Activated CD4-positive, alpha-beta T cell treated with anti-CD3 and anti-CD28 coated beads, Interleukin-2, amount 50 U/mL, for 16 hours (primary cell): ENCODE data around the gene PLBD1.

Experiments
- DNase-seq: peaks from one replicate; pipeline ENCODE4 v3.0.0-alpha.2; 2020

Gene PLBD1, protein sequence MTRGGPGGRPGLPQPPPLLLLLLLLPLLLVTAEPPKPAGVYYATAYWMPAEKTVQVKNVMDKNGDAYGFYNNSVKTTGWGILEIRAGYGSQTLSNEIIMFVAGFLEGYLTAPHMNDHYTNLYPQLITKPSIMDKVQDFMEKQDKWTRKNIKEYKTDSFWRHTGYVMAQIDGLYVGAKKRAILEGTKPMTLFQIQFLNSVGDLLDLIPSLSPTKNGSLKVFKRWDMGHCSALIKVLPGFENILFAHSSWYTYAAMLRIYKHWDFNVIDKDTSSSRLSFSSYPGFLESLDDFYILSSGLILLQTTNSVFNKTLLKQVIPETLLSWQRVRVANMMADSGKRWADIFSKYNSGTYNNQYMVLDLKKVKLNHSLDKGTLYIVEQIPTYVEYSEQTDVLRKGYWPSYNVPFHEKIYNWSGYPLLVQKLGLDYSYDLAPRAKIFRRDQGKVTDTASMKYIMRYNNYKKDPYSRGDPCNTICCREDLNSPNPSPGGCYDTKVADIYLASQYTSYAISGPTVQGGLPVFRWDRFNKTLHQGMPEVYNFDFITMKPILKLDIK

DNA sequence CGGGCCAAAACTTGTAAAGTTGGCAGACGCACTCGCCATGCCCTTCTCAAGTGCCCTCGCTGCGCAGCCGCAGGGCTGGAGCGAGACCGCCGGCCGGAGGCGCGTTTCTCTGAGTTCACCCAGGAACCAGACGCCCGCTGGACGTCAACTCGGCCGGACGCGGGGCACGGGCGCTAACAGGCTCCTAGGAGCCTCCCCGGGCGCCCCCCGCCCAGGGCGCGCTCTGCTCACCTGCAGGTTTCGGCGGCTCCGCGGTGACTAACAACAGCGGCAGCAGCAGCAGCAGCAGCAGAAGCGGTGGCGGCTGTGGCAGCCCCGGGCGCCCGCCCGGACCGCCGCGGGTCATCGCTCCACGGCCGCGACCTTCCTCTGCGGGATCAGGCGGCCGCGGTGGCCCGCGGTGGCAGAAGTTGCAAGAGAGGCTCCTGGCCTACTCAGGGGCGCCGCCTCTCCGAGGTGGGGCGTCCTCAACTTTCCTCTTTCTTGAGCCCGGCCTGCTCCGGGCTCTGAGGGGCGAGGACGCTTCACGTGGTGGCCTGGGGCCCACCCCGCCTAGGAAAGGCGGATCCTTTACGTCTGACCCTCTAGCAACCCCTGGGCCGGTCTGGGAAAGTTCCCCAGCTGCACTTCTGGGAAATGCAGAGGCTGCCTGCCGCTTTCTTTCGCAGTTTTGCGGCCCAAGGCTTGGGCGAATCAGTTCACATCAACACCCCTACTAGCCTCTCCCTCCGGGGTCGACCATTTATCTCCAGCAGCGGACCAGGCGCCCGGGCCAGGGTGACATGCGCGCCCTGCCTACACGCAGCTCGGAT lies at the start of gene PLBD1:
PLBD1 (minus strand) TSS at position 533 of the 812 bp plus-strand sequence; CDS start at position 346, 187 bp downstream.
- DNase-seq: no peak

DNA sequence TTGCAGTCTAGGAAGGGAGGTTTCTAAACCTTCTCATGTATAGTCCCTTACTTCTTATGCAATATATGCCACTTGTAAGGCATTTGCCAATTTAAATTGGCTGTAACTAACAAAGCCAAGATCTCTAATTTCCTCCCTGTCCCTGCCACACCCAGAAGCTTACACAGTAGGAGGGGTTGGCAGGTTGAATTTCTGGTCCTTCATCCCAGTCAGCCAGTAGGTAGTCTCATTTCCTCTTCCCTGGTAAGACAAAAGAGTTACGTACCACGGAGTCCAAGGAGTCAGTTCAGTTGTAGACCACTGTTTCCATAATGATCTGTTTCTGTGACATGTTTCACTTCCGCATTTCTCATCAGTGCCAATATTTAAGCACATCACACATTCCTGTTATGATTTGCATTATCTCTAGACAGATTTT lies 47.0 kb upstream of the PLBD1 start:
- no peak for DNase-seq

DNA sequence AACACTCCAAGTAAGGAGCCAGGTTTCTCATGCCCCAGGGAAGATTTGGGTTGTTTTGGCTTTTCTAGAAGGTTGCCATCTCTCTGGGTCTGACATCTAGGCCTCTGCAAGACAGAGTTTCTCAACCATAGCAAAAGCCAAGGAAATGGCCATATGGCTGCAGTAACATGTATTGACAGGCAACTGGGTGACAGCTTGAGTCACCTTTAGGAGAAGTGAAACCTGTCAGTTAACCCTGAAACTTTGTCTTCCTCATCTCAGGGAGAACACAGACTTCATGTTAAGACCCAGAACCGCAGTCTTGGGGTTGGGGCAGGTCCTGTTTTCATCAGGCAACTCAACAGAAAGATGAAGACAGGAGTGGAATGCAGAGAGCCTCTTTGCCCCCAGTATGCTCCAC lies 46.0 kb upstream of the PLBD1 start:
- DNase-seq: no peak

DNA sequence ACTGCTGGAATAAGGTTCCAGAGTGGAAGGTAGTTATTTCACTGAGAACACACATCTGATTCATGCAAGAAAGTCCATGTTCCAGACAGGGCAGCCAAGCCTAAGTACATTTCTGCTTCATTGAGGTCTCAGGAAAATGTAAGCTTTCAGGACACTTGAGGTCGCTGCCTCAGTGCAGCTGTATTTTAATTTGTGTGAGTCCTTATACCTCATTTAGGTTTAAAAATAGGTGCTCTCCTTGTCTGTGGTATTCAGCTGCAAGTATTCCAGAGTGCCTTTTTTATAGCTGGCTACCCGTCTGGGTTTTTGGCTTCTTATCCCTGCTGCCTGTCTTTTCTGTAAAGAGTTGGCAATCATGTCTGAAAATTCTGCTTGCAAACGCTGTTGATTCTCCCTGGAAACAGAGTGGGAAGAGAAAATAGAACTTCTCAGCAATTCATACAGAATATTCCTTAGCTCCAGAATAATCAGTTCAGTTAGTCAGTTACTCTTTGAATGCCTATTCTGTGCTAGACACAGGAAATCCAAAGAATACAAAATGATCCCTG lies 45.3 kb upstream of the PLBD1 start:
- no peak for DNase-seq

DNA sequence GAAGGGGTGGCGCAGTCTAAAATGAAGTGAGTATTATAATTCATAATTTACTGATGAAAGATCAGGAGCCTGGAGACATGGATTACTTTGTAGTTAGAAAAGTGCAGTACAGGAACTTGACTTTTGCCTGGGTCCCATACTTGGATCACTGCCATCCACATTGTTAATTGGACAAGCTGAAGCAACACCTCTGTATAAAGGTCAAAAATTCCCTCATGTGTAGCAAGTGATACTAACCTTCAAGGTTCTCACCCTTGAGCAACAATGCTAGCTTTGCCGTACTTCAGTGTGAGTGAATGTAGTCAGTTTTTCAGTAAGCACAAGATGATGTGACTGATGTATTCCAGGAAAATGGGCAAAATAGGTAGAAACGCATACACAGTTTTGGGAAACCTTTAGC lies 44.6 kb upstream of the PLBD1 start:
- no peak for DNase-seq

DNA sequence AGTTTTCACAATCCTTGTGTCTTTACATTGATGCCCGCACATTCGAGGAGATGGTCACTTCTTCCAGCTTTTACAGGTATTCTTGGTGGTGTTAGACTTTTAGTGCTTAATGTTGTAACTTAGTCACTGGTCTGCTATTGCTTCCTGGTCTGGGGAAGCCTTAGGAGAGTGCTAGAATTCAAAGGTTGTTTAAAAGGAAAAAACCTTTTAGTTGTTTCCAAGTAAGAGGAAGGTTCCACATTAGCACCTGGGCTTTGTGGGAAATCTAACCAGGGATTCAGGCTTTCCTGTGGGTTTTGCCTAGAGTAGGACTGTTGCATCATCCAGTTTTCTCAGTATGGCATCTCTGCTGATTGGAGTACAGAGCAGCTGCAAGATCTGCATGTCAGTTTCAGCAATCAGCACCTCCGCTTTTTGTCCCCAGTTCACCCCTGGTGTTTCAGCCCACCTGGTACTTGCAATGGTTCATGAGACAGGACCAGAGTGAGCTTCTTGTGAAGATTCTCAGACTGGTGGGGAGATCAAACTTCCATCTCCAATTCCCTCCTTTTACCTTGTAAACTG lies 44.0 kb upstream of the PLBD1 start:
- no peak for DNase-seq

DNA sequence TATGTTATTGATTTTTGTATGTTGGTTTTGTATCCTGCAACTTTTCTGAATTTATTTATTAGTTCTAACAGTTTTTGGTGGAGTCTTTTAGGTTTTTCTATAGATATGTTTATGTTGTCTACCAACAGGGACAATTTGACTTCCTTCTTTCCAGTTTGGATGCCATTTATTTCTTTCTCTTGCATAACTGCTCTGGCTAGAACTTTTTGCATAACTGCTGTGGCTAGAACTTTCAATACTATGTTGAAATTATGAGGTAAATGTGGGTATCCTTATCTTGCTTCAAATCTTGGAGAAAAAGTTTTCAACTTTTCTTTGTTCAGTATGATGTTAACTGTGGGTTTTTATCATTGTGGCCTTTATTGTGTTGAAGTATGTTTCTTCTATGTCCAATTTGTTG lies 39.9 kb upstream of the PLBD1 start:
- no peak for DNase-seq

DNA sequence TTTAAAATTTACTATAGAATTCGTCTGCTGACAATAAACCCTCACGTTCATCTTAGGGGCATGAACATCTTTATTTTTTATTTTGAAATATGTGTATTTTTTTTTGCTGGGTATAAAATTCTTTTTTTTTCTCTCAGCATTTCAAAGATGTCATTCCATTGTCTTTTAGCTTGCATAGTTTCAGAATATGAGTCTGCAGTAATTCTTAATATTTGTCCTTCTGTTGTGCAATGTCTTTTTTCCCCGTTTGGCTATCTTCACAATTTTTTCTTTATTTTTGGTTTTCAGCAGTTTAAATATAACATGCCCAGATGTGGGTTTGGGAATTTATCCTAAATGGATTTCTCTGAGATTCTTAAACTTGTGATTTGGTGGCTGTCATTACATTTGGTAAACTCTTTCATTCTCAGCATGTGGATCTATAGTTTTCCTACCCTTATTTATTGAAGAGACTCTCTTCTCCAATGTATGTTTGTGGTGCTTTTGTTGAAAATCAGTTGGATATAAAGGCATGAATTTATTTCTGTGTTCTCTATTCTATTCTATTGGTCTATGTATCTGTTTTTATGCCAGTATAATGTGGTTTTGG lies 37.8 kb upstream of the PLBD1 start:
- DNase-seq: no peak

DNA sequence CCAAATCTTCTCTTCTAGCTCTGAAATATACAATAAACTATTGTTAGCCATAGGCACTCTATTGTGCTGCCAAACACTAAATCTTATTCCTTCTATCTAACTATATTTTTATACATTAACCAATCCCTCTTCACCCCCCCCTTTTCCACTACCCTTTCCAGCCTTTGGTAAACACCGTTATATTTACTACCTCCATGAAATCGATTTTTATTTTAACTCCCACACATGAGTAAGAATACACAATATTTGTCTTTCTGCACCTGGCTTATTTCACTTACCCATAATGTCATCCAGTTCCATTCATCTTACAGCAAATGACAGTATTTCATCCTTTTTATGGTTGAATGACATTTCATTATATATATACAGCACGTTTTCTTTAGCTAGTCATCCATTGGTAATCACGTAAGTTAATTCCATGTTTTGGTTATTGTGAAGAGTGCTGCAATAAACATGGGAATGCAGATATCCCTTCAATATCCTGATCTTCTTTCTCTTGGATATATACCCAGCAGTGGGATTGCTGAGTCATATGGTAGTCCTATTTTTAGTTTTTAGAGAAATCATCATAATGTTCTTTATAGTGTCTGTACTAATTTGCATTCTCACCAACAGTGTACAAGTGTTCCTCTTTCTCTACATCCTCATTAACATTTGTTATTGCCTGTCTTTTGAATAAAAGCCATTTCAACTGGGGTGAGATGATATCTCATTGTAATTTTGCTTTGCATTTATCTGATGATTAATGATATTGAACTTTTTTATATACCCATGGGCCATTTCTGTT lies 34.2 kb upstream of the PLBD1 start:
- DNase-seq: no peak

DNA sequence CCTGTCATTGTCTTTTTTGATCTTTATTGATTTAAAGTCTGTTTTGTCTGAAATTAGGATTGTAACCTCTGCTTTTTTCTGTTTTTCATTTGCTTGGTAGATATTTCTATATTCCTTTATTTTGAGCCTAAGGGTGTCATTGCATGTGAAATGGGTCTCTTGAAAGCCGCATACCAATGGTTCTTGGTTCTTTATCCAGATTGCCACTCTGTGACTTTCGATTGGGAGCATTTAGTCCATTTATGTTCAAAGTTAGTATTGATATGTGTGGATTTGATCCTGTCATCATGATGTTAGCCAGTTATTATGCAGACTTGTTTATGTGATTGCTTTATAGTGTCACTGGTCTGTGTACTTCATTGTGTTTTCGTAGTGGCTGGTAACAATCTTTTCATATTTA lies 29.8 kb upstream of the PLBD1 start:
- no peak for DNase-seq

DNA sequence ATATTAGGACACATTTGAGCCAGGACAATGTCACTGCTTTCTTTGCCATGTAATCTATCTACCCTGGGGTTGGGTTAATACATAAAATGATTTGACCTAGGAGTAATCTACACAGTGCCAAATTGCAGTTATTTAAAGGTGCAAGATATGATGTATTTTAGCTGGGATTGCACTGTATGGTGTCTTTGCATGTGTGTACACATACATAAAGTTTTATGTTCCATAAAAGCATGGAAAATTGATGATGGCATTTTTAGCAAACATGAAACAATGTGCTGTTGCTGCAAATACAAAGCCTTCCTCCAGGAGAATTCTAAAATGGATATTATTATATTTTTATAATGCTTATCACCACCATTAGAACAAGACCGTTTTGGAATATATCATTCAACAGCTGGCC lies 24.0 kb upstream of the PLBD1 start:
- DNase-seq: no peak

DNA sequence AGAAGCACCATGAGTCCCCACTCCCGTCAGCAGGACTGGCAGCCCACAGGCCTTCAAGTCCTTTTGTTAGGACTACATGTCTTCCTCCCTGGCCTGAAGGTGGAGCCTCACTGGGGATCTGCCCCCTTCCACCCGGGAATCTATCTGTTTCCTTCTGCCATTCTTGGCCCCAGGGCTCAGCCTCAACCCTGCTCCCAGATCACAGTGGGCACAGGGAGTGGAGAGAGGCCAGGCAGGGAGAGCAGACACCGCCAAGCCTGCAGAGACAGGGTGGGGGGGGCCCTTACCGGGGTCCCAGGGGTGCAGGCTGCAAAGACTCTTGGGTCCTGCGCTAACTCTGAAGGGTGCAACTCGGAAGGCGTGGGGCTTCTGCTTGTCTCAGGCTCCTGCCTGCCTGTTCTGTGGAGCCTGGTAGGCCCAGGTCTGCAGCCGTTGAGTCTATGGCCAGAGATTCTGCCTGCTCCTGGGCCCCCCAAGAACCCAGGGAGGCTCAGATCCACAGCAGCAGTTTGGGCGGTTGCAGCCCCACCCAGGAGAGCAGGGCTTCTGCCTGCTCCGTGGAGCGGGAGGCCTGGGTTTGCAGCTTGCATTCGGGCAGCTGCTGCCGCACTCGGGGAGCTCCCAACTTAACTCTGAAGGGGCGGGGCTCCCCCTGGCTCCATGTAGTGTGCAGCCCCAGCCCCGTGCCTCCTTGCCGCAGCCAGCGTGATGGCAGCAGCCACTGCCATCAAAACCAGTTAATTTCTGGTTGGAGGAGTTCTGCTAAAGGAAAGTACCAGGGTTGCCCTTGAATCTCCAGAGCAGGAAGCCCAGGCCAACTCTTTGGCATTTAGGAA lies 21.7 kb upstream of the PLBD1 start:
- DNase-seq: no peak

DNA sequence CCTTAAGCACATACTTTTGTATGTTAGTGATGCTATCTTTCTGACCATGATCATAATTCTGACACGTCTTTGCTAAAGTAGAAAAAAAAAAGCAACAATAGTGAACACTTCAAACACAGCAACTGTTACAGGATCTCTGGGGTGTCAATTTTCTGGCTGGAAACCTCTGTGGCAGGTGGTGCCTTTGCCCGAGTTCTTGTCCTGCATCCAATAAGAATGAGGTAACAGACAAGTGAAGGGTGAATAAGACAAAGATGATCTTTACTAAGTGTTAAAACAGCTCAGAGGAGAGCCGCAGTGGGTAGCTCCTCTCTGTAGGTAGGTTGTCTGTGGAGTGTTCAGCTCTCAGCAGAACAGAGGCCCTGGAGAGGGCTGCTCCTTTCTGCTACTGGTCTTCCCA lies 20.9 kb upstream of the PLBD1 start:
- DNase-seq: no peak

DNA sequence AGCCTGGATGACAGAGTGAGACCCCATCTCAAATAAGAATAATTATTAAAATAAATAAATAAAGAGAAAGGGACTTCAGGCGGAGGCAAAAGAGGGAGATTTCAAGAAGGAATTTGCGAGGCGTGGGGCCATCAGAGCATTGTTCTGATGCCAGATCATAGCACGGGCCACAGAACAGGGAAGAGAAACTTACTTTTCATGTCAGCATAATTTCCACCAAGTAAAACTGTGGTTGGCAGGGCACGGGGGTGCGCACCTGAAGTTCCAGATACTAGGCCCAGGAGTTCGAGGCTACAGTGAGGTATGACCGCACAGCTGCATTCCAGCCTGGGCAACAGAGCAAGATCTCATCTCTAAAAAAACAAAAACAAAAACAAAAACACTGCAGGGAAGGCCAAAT lies 11.0 kb upstream of the PLBD1 start:
- no peak for DNase-seq

DNA sequence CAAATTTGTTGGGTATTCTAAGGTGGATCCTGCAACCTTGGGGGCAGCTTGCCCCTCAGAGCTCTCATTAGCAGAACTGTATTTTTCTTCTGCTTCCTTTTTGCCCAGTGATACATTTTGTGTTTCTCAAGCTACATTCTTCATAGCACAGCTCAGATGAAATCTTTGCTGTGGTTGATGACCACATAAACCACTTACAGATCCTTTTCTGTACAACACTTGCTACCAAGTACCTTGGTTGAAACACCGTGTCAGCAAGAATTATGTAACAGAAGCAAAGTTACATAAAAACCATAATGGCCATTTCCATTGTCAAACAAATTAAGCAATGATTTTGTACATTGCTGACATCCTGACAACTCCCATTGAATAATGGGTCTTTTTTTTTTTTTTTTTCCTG lies 9.7 kb upstream of the PLBD1 start:
- DNase-seq: peak; percentile 20

DNA sequence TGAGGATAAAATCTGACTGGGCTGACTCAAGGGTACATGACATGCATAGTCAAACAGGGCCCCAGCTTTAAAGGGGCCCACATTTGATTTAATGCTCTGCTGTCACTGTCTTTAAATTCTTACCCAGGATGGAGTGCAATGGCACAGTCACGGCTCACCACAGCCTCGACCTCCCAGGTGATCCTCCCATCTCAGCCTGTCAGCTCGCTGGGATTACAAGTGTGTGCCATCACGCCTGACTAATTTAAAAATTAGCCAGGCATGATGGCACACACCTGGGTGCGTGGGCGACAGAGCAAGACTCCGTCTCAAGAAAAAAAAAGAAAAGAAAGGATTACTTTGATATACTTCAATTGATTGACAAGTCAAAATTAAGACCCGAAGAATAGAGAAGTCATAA lies 9.2 kb upstream of the PLBD1 start:
- no peak for DNase-seq

DNA sequence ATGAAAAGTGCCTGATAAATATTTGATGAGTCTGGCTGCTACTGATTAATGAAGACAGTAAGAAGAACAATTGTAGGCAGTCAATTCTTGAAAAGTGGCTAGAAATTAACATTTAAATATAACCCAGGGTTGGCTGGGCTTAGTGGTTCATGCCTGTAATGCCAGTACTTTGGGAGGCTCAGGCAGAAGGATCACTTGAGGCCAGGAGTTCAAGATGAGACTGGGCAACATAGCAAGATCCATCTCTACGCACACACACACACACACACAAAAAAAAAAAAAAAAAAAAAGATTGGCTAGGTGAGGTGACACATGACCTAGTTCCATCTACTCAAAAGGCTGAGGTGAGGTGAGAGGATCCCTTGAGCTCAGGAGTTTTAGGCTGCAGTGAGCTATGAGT lies 7.9 kb upstream of the PLBD1 start:
- no peak for DNase-seq

DNA sequence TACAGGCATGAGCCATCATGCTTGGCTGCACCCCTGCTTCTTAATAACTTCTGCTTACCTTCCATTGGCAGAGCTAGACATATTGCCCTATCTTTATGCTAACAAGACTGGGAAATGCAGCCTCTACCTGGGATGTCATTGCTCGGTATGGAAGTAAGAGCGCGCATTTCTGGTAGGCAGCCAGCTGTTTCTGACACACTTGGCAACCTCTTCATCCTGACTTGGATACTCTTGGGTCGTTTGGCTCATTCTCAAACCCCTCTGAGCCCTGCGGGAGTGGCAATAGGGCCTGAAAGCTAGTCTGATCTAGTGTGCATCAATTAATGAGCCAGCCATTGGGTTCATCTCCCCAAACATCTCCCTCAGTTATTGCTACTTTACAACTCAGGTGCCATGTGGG lies 5.4 kb upstream of the PLBD1 start:
- no peak for DNase-seq

DNA sequence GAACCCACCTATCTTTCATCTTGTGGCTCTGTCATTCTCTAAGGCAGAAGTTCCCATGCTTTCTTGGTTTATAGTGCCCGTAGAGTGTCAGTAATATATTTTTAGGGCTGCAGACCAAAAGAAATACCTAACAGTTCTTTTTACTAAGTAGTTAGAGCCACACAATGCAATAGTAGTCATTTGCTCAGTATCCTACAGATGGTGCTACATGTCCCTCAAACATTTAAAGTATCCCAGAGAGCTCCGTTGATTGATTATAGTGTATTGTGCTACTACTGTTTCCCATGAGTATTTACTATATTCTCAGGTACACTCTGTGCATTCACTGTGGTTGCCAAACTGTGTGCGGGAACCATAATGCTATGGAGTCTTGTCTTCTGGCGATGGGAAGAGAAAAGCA lies 4.7 kb upstream of the PLBD1 start:
- DNase-seq: no peak

DNA sequence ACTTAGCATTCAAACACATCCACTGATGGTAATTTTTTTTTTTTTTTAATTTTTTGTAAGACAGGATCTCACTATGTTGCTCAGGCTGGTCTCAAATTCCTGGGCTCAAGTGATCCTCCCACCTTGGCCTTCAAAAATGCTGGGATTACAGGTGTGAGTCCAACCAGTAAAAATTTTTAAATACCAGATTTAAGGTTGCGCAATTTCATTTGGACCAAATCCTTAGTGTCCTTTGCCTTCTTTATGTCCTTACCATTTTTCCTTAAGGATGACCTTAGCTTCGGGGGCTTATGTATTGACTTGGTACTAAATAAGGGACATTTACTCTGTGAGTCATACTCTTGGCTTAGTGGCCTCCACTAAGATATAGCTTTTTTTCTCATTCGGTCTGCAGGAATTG lies 4.1 kb upstream of the PLBD1 start:
- DNase-seq: no peak

DNA sequence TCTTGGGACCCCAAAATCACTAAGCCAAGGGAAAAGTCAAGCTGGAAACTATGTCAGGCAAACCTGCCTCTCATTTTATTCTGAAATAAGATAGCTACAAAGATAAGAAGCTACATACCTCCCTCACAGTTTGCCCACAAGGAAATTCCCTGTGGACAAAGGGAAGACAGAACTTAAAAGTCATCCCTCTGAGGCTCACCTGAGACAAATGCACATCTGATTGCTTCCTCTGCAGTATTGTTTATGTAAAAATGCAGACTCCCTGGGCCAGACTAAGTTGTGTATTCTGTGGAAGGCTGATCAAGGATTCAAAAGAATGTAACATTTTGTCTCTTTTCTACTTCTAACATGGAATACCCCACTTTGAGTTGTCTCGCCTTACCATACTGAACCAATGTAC lies 2.5 kb upstream of the PLBD1 start:
- DNase-seq: no peak
